Hepatocyte (in vitro differentiated cells): ENCODE results near the gene TRIM31.

Experiments
- EZH2 ChIP-seq: fragments of 200-600 bp; sonication (generic); IDR thresholded peaks from 2 replicates; pipeline ENCODE4 v1.6.1; 2016; ENCODE audit warnings: antibody characterized with exemption, mild to moderate bottlenecking, borderline replicate concordance
- TF ChIP-seq, protein P1 (sequence below): fragments of 200-600 bp; sonication (generic); IDR thresholded peaks from 2 replicates; pipeline ENCODE4 v1.5.1; 2016; ENCODE audit warnings: antibody characterized with exemption, mild to moderate bottlenecking; ENCODE audit not compliant: poor library complexity

DNA sequence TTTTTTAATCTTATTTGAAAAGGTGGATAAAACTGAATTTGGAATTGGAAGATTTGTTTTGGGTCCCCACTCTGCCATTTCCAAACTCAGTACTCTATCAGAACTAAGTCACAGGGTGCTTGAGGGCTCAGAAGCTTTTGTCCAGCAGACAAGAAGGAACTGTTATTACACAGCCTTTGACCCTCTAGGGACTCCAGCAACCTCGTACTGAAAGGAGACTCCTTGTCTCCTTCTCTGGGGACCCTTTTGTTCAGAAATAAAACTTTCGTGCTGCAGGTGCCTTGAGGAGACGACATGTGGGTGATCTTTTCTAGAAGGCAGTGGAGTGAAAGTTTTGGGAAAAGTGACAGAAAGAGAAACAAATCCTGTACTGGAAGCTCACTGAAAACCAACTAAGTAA lies 59.2 kb downstream of the TRIM31 start:
- TF ChIP-seq EZH2 = no peak
- TF ChIP-seq, protein P1, sequence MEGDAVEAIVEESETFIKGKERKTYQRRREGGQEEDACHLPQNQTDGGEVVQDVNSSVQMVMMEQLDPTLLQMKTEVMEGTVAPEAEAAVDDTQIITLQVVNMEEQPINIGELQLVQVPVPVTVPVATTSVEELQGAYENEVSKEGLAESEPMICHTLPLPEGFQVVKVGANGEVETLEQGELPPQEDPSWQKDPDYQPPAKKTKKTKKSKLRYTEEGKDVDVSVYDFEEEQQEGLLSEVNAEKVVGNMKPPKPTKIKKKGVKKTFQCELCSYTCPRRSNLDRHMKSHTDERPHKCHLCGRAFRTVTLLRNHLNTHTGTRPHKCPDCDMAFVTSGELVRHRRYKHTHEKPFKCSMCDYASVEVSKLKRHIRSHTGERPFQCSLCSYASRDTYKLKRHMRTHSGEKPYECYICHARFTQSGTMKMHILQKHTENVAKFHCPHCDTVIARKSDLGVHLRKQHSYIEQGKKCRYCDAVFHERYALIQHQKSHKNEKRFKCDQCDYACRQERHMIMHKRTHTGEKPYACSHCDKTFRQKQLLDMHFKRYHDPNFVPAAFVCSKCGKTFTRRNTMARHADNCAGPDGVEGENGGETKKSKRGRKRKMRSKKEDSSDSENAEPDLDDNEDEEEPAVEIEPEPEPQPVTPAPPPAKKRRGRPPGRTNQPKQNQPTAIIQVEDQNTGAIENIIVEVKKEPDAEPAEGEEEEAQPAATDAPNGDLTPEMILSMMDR = no peak
